ENCODE measurements around the gene UBN2. TPM values are rescaled to one million over a fixed set of nuclear protein-coding genes. Genes with fewer than 3 reads are reported as not detected.

UBN2 gene
- total and polyA plus RNA-seq, 8 donors, result 0.76 to 23.9 (median 6.3) TPM

GRCh38 chr7:139297795-139298194, 66.8 kb downstream of the UBN2 start:
- TF ChIP-seq POLR2A (IDR thresholded peaks at IDR 0.05) (no peak), CTCF (IDR thresholded peaks at IDR 0.05) (peak in 1 of 7 experiments; percentile 5), POLR2AphosphoS5 (IDR thresholded peaks at IDR 0.05) (peak in 1 of 3 donors; percentile 43), EP300 (IDR thresholded peaks at IDR 0.05) (no peak)
- Histone ChIP-seq H3K27me3 (no peaks in the 10 kb centered on the region), H3K4me3 (peak overlapping the region in 1 of 4 donors; percentile 6), H3K27ac (peak overlapping the region in 3 of 5 donors; percentile 4 to 47 (median 31)), H3K4me1 (peaks cover 3 to 25% (median 15%) of the 10 kb centered on the region in 4 donors), H3K36me3 (peaks cover 0 to 66% (median 58%) of the 10 kb centered on the region in 4 donors), H3K9me3 (no peaks in the 10 kb centered on the region)
- peak in 1 of 2 donors; percentile 77 for DNase-seq
- WGBS, 5 donors, result 19 to 49% (median 26%) methylated on average over 6 of the region's 6 CpGs
- intact Hi-C loops (cut with DNase I; ENCODE audit: low total_unique reads), result no loop called here

GRCh38 chr7:139299296-139299695, 68.3 kb downstream of the UBN2 start:
- no peak for TF ChIP-seq POLR2A (IDR thresholded peaks at IDR 0.05)
- no peak for TF ChIP-seq CTCF (IDR thresholded peaks at IDR 0.05)
- no peak for TF ChIP-seq EP300 (IDR thresholded peaks at IDR 0.05)
- no peak for TF ChIP-seq POLR2AphosphoS5 (IDR thresholded peaks at IDR 0.05)
- Histone ChIP-seq H3K9me3 (no peaks in the 10 kb centered on the region), H3K27ac (no peak overlapping the region), H3K36me3 (peaks cover 0 to 58% (median 48%) of the 10 kb centered on the region in 4 donors), H3K4me3 (no peak overlapping the region), H3K27me3 (no peaks in the 10 kb centered on the region), H3K4me1 (peaks cover 0 to 25% (median 13%) of the 10 kb centered on the region in 4 donors)
- peak in 1 of 2 donors; percentile 10 for DNase-seq
- WGBS, 5 donors, result 40 to 67% (median 44%) methylated on average over 2 of the region's 2 CpGs
- intact Hi-C loops (cut with DNase I; ENCODE audit: low total_unique reads), result no loop called here

- no peak for DNase-seq
- Histone ChIP-seq H3K4me1 (peaks cover 0 to 25% (median 13%) of the 10 kb centered on the region in 4 donors), H3K27me3 (no peaks in the 10 kb centered on the region), H3K27ac (no peak overlapping the region), H3K9me3 (no peaks in the 10 kb centered on the region), H3K4me3 (no peak overlapping the region), H3K36me3 (peaks cover 0 to 48% (median 39%) of the 10 kb centered on the region in 4 donors)
- no peak for TF ChIP-seq POLR2AphosphoS5 (IDR thresholded peaks at IDR 0.05)
- TF ChIP-seq EP300 (IDR thresholded peaks at IDR 0.05), result no peak
- no peak for TF ChIP-seq CTCF (IDR thresholded peaks at IDR 0.05)
- no peak for TF ChIP-seq POLR2A (IDR thresholded peaks at IDR 0.05)
- WGBS, 5 donors, result 62 to 74% (median 70%) methylated on average over 2 of the region's 2 CpGs
- intact Hi-C loops (cut with DNase I; ENCODE audit: low total_unique reads), result no loop called here
Measured at GRCh38 chr7:139300390-139300789, 69.4 kb downstream of the UBN2 start.

- Histone ChIP-seq H3K27ac (no peak overlapping the region), H3K36me3 (peaks cover 0 to 32% (median 21%) of the 10 kb centered on the region in 4 donors), H3K9me3 (no peaks in the 10 kb centered on the region), H3K27me3 (no peaks in the 10 kb centered on the region), H3K4me3 (no peak overlapping the region), H3K4me1 (peaks cover 0 to 7% (median 0%) of the 10 kb centered on the region in 4 donors)
- WGBS, 5 donors, result 66 to 89% (median 81%) methylated on average over 1 of the region's 1 CpG
- peak in 1 of 2 donors; percentile 23 for DNase-seq
- TF ChIP-seq EP300 (IDR thresholded peaks at IDR 0.05), result no peak
- no peak for TF ChIP-seq POLR2A (IDR thresholded peaks at IDR 0.05)
- TF ChIP-seq CTCF (IDR thresholded peaks at IDR 0.05), result no peak
- no peak for TF ChIP-seq POLR2AphosphoS5 (IDR thresholded peaks at IDR 0.05)
- intact Hi-C loops (cut with DNase I; ENCODE audit: low total_unique reads), result no loop called here
Measured at GRCh38 chr7:139304517-139304916, 73.5 kb downstream of the UBN2 start.

Data from stomach (tissue), 9 donors.